Spinal cord (tissue), 10 donors: Measurements from ENCODE around the gene SLC16A10. TPM values are rescaled to one million over a fixed set of nuclear protein-coding genes. Genes with fewer than 3 reads are reported as not detected.
"Not testable (repeated sequence)": the region's sequence is repeated elsewhere in the genome, so short reads cannot be mapped to it uniquely, and the experiment has no call there.

ENCODE experiments used
- DNase-seq, 6 donors: peaks; one replicate each; pipeline versions ENCODE4 v3.0.0 to v3.0.0-alpha.2; 2013 to 2015; ENCODE audit warnings: low spot score in 6 of 6, low read depth in 4 of 6
- H3K27ac ChIP-seq: one replicate; pipeline ENCODE4 v1.5.1; 2013; ENCODE audit warnings: low read depth, low read length, control low read depth
- H3K27me3 ChIP-seq: one replicate; pipeline ENCODE4 v1.6.1; 2013; ENCODE audit warnings: low read length; ENCODE audit not compliant: control insufficient read depth, insufficient read depth
- H3K36me3 ChIP-seq: one replicate; pipeline ENCODE4 v1.6.1; 2013; ENCODE audit warnings: low read length; ENCODE audit not compliant: control insufficient read depth, insufficient read depth
- H3K4me1 ChIP-seq: one replicate; pipeline ENCODE4 v1.6.1; 2013; ENCODE audit warnings: low read length; ENCODE audit not compliant: control insufficient read depth, insufficient read depth
- H3K4me3 ChIP-seq: one replicate; pipeline ENCODE4 v1.5.1; 2013; ENCODE audit warnings: low read depth, low read length, control low read depth
- H3K9me3 ChIP-seq: one replicate; pipeline ENCODE4 v1.6.1; 2013; ENCODE audit warnings: low read length; ENCODE audit not compliant: control insufficient read depth, insufficient read depth
- WGBS: methylation state at CpG from one replicate; pipeline ENCODE4 v1.1.5; 2013; ENCODE audit warnings: missing lambda C conversion rate; ENCODE audit not compliant: insufficient coverage; 5-methylcytosine and 5-hydroxymethylcytosine counted together
- polyA plus RNA-seq, 2 donors: library from polyadenylated mRNA; unstranded; fragments of 120-200 nt; gene quantifications; one replicate each; pipeline ENCODE4 v1.2.1, GENCODE V29; 2013; ENCODE audit not compliant: insufficient read length in 2 of 2
- total RNA-seq, 2 donors: library from RNA; depleted of rRNA in 1 of 2; stranded (reverse); fragments of 120-200 nt in 1 of 2; fragments of >200 nt in 1 of 2; gene quantifications; one replicate each; pipeline versions ENCODE4 v1.2.3 to v1.2.4, GENCODE V29; 2013 to 2014
- donor health status: healthy.

Gene SLC16A10
- total and polyA plus RNA-seq, 4 donors, result 3.4 to 15.2 (median 9.9) TPM

DNA sequence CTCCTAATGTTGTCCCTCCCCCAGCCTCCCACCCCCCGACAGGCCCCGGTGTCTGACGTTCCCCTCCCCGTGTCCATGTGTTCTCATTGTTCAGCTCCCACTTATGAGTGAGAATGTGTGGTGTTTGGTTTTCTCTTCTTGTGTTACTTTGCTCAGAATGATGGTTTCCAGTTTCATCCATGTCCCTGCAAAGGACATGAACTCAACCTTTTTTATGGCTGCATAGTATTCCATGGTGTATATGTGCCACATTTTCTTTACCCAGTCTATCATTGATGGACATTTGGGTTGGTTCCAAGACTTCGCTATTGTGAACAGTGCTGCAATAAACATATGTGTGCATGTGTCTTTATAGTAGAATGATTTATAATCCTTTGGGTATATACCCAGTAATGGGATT lies 24.4 kb upstream of the SLC16A10 start:
- not testable (repeated sequence) for DNase-seq, H3K27me3 ChIP-seq, H3K27ac ChIP-seq, H3K4me1 ChIP-seq, H3K4me3 ChIP-seq, H3K9me3 ChIP-seq, H3K36me3 ChIP-seq
- WGBS, result no CpG with 5 or more reads among the region's 5 CpGs

DNA sequence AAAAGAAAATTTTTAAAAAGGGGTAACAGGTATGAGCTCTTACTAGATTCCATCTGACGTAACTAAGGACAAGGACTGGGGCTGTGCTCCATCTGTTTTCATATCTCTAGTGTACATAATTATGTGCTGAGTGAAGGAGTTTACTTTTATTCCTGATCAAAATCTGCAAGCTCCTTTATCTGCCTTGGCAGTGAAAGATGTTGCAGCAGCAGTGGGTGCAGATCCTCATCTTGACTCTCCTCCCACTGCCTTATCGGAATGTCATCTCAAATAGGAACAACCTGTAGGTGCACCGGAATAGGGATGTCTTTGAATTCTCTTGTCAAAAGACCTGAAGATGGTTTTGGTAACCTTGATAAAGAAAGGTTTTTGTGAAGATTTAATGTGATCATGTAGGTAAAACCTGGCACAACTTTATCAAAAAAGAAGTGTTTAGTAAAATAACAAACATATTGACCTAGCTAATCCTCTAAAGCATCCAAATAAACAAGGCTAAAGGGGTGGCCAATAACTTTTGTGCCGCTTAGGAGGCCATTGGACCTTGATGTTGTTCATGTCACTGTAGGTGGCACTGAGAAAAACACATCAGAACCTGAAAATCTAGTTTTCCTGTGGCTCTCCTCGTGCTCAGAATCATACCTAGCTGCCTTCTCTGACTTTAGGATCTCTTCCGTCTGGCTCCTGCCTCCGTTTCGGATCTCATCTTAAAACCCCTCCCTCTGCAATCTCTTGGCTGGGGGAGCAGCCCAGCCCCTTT lies 19.0 kb upstream of the SLC16A10 start:
- peaks cover 4% of the 10 kb centered on the region for H3K4me1 ChIP-seq
- H3K4me3 ChIP-seq, result no peak overlapping the region
- no peaks in the 10 kb centered on the region for H3K27me3 ChIP-seq
- no peaks in the 10 kb centered on the region for H3K36me3 ChIP-seq
- DNase-seq, result no peak
- H3K9me3 ChIP-seq, result peaks cover 2% of the 10 kb centered on the region
- no peak overlapping the region for H3K27ac ChIP-seq
- 67% methylated on average over 6 of the region's 8 CpGs for WGBS

DNA sequence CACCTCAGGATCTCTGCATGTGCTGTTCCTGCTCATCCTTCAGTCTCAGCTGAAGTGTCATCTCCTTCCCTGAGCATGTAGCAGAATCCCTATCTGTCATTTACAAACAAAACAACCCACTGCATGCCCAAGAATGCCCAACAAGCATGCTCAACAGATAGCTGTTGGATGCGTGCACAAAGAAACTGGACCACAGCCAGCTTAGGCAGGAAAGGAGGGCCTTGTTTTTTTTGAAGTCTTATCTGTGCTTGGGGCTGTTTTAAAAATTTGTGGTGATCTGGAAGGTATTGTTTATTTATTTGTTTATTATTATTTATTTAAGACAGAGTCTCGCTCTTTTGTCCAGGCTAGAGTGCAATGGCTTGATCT lies 18.5 kb upstream of the SLC16A10 start:
- H3K27ac ChIP-seq, result no peak overlapping the region
- no CpG with 5 or more reads among the region's 2 CpGs for WGBS
- H3K36me3 ChIP-seq, result no peaks in the 10 kb centered on the region
- H3K9me3 ChIP-seq, result peaks cover under 1% of the 10 kb centered on the region
- no peaks in the 10 kb centered on the region for H3K27me3 ChIP-seq
- H3K4me3 ChIP-seq, result no peak overlapping the region
- DNase-seq, result no peak
- H3K4me1 ChIP-seq, result peaks cover 4% of the 10 kb centered on the region

DNA sequence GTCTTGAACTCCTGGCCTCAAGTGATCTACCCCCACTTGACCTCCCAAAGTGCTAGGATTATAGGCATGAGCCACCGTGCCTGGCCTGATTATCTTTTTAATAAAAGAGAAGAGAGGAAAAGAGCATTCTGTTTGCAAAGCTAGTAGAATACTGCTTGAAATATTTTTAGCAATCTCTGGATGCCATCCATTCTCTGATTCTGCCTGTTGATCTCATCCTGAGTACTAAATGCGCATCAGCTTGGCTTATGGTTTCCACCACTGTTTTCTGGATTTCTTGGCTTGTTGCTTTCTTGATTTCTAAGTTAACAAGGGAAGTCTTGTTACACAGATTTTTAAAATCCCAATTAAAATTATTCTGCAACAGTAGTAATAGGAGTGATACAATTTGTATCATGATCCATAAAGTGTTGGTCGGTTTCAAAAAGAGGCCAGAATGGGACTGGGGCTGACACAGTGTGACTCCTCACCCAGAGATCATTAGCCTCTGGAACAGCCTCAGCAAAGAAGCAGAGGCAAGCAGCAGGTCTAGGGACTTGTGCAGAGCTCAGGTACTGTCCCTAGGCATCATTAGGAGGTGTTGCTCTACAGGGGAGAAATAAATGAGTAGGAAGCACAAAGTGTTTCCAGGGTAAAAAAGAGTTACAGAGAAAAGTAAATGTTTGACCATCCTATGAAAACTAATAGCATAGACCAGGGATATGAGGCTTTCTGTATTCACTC lies 17.8 kb upstream of the SLC16A10 start:
- Histone ChIP-seq H3K4me1 (peaks cover 4% of the 10 kb centered on the region), H3K9me3 (no peaks in the 10 kb centered on the region), H3K36me3 (no peaks in the 10 kb centered on the region), H3K27me3 (no peaks in the 10 kb centered on the region), H3K4me3 (no peak overlapping the region), H3K27ac (no peak overlapping the region)
- DNase-seq, result peak in 1 of 6 donors; percentile 40
- WGBS, result 100% methylated on average over 1 of the region's 3 CpGs

DNA sequence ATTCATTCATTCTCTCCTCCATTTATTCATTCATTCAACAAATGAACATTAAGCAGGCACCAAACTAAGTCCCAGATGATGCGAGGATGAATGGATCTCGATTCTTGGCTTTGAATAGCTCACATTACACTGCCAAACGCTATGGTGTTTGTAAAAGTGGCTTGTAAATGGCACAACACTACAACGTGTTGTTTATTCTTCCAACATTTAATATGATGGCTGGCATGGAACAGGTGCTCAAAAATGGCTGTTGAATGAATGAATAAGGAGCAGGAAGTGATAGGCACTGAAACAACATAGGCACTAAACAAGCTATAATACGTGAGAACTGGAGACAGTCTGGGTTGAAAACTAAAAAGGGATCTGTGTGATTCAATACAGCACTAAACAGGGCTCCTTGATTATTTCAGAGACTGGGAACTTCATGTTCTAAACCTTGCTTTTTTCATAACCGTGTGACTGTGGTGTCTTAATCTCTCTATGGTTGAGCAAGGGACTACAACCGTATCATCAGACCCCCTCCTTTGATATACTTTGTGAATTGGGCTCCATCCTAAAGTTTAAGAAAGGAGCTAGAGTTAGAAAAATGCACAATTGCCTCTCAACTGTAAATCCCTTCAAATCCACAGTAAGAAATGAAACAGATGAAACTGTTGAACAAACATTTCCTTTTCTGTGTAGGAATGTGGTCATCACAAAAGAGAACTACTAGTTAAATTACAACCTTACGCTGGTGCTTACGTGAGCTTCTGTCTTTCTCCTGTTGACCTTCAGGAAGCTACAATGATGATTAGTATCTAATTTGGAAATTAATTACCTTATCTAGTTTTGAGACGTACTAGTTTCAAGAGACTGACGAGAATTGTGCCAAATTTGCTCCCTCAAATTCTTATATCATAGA lies 16.9 kb upstream of the SLC16A10 start:
- H3K4me3 ChIP-seq, result no peak overlapping the region
- no peaks in the 10 kb centered on the region for H3K27me3 ChIP-seq
- no peaks in the 10 kb centered on the region for H3K36me3 ChIP-seq
- peak in 1 of 6 donors; percentile 41 for DNase-seq
- peaks cover 4% of the 10 kb centered on the region for H3K4me1 ChIP-seq
- H3K27ac ChIP-seq, result no peak overlapping the region
- H3K9me3 ChIP-seq, result no peaks in the 10 kb centered on the region
- no CpG with 5 or more reads among the region's 11 CpGs for WGBS

DNA sequence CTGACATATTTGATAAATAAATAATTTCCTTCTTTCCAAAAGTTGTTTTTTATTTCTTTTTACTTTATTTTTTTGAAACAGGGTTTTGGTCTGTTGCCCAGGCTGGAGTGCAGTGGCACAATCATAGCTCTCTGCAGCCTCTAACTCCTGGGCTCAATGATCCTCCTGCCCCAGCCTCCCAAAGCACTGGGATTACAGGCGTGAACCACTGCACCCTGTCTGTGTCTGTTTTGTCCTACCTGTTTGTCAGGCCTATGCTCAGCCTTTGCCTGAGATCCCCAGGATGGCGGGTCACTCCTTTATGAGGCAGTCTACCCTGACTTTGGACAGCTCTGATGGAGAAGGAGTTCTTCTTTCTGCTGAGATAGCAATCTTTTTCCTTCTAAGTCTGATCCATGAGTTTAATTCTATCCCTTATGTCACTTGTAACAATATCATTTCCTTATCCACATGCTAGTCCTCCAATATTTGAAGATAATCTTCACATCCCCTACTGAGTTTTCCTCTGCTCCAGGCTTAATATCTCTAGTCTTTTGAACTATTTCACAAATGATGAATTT lies 14.4 kb upstream of the SLC16A10 start:
- H3K36me3 ChIP-seq, result no peaks in the 10 kb centered on the region
- H3K9me3 ChIP-seq, result no peaks in the 10 kb centered on the region
- WGBS, result 100% methylated on average over 2 of the region's 2 CpGs
- H3K27ac ChIP-seq, result no peak overlapping the region
- no peaks in the 10 kb centered on the region for H3K27me3 ChIP-seq
- DNase-seq, result no peak
- no peak overlapping the region for H3K4me3 ChIP-seq
- peaks cover 4% of the 10 kb centered on the region for H3K4me1 ChIP-seq

DNA sequence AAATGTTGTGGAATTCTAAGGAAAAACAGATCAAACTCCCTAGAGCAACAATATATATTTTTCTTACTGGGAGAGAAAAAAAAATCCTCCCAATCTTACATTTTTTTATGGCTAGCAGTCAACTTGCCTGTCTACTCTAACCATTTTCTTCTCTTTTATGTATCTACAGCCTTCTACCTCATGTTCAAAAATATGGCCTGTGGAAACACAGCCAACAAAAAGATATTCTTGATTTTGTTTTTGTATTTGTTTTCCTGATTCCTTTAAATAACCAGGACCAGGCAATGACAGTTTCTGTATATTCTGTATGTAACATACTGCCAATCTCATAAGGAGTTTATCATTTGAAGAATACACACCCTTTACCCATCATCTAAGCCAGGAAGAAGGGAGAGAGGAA lies 13.0 kb upstream of the SLC16A10 start:
- Histone ChIP-seq H3K36me3 (no peaks in the 10 kb centered on the region), H3K27ac (no peak overlapping the region), H3K4me1 (no peaks in the 10 kb centered on the region), H3K4me3 (no peak overlapping the region), H3K27me3 (no peaks in the 10 kb centered on the region), H3K9me3 (no peaks in the 10 kb centered on the region)
- DNase-seq, result peak in 1 of 6 donors; percentile 51

DNA sequence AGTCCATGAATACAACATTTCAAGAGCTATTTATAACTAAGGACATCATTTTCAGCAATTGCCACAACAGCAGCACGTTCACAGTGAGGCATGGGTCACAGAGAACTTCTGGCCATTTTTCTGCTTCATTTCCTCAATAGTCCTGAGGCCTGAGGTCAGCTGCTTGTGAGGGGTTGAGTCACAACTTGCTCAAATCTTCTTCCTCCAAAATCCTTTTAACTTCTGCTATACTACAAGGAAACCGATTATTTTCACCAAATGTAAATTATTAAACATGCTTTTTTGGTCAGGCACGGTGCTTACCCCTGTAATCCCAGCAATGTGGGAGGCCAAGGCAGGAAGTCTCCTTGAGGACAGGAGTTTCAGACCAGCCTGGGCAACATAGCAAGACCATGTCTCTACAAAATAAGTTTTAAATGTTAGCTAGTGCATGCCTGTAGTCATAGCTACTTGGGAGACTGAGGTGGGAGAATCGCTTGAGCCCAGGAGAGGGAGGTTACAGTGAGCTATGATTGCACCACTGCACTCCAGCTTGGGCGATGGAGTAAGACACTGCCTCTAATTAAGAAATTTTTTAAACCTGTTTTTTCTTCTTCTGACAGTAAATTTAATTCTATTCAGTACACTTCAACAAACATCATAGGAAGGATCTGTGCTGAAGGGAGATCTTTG lies 11.1 kb upstream of the SLC16A10 start:
- no peak overlapping the region for H3K4me3 ChIP-seq
- 80% methylated on average over 1 of the region's 5 CpGs for WGBS
- no peaks in the 10 kb centered on the region for H3K36me3 ChIP-seq
- no peaks in the 10 kb centered on the region for H3K4me1 ChIP-seq
- H3K27me3 ChIP-seq, result no peaks in the 10 kb centered on the region
- no peak overlapping the region for H3K27ac ChIP-seq
- no peaks in the 10 kb centered on the region for H3K9me3 ChIP-seq
- no peak for DNase-seq

DNA sequence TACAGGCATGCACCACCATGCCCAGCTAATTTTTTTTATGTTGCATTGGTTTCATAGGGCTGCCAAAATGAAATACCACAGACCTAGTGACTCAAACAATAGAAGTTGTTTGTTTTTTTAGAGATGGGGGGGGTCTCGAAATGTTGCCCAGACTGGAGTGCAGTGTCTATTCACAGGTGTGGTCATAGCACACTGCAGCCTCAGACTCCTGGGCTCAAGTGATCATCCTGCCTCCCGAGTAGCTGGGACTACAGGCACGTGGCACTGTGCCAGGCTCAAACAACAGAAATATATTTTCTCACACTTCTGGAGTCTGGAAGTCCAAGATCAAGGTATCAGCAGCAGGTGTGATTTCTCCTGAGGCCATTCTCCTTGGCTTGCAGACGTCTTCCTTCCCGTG lies 6.6 kb upstream of the SLC16A10 start:
- WGBS, result 80% methylated on average over 5 of the region's 5 CpGs
- Histone ChIP-seq H3K27ac (no peak overlapping the region), H3K36me3 (no peaks in the 10 kb centered on the region), H3K4me1 (no peaks in the 10 kb centered on the region), H3K9me3 (no peaks in the 10 kb centered on the region), H3K4me3 (no peak overlapping the region), H3K27me3 (no peaks in the 10 kb centered on the region)
- no peak for DNase-seq
